PC-9 (cell line): ENCODE measurements around the gene LCK. TPM values are rescaled to one million over a fixed set of nuclear protein-coding genes. Genes with fewer than 3 reads are reported as not detected.

Experiments
- BruUV-seq: library from RNA; stranded (reverse); fragments of 400-500 nt; replicated peaks from 2 replicates; lab custom pipeline; 2021; lab: Mats Ljungman, UMichigan
- CTCF ChIA-PET: fragments of 300-600 bp; sonication (Branson Sonifier 250); formaldehyde crosslinking; loops from one replicate; lab custom pipeline; 2022; ENCODE audit warnings: antibody characterized with exemption; lab: Charles Lee
- POLR2A ChIA-PET: fragments of 300-600 bp; sonication (Branson Sonifier 250); formaldehyde crosslinking; loops from one replicate; lab custom pipeline; 2022; ENCODE audit warnings: antibody characterized with exemption; ENCODE audit not compliant: unreplicated experiment; lab: Charles Lee
- DNase-seq, 2 experiments: peaks; one replicate each; pipeline versions ENCODE4 v3.0.0 to v3.0.0-alpha.2; 2015 to 2022; ENCODE audit warnings: mixed read lengths in 1 of 2
- H2AFZ ChIP-seq: fragments of 200-600 bp; sonication (generic); 2 replicates; pipeline ENCODE4 v1.8.1; 2017; ENCODE audit warnings: antibody characterized with exemption
- H3F3A ChIP-seq: fragments of 200-600 bp; sonication (generic); 2 replicates; pipeline ENCODE4 v1.8.1; 2017; ENCODE audit warnings: antibody characterized with exemption, mild to moderate bottlenecking, low read depth; ENCODE audit not compliant: insufficient read depth
- H3K27ac ChIP-seq: fragments of 200-600 bp; sonication (generic); 2 replicates; pipeline ENCODE4 v1.6.1; 2016; ENCODE audit warnings: mixed run types
- H3K27me3 ChIP-seq: fragments of 200-600 bp; sonication (generic); 2 replicates; pipeline ENCODE4 v1.6.1; 2016; ENCODE audit warnings: low read depth, mixed run types; ENCODE audit not compliant: insufficient read depth
- H3K36me3 ChIP-seq: fragments of 200-600 bp; sonication (generic); 2 replicates; pipeline ENCODE4 v1.6.1; 2016; ENCODE audit warnings: low read depth, mixed run types
- H3K4me1 ChIP-seq: fragments of 200-600 bp; sonication (generic); replicated peaks from 2 replicates; pipeline ENCODE4 v1.6.1; 2016; ENCODE audit warnings: mixed run types; ENCODE audit not compliant: insufficient read depth
- H3K4me2 ChIP-seq: fragments of 200-600 bp; sonication (generic); 2 replicates; pipeline ENCODE4 v1.6.1; 2017; ENCODE audit warnings: mixed run types
- H3K4me3 ChIP-seq: fragments of 200-600 bp; sonication (generic); 2 replicates; pipeline ENCODE4 v1.6.1; 2016; ENCODE audit warnings: mixed run types
- H3K79me2 ChIP-seq: fragments of 200-600 bp; sonication (generic); 2 replicates; pipeline ENCODE4 v1.6.1; 2017; ENCODE audit warnings: low read depth, mixed run types
- H3K9me2 ChIP-seq: fragments of 200-600 bp; sonication (generic); 2 replicates; pipeline ENCODE4 v1.8.1; 2017; ENCODE audit warnings: mild to moderate bottlenecking; ENCODE audit not compliant: insufficient read depth
- H3K9me3 ChIP-seq: fragments of 200-600 bp; sonication (generic); 2 replicates; pipeline ENCODE4 v1.8.1; 2016; ENCODE audit warnings: low read depth; ENCODE audit not compliant: insufficient read depth
- H4K20me1 ChIP-seq: fragments of 200-600 bp; sonication (generic); 2 replicates; pipeline ENCODE4 v1.8.1; 2017; ENCODE audit not compliant: insufficient read depth
- EZH2 ChIP-seq: fragments of 200-600 bp; sonication (generic); IDR thresholded peaks from 2 replicates; pipeline ENCODE4 v1.8.0; 2017; ENCODE audit warnings: antibody characterized with exemption, low read depth
- intact Hi-C: fragments of 100-400 bp; cut with micrococcal nuclease; formaldehyde crosslinking; loops from one replicate; pipeline ENCODE4 v1.10.0; 2022; ENCODE audit not compliant: unreplicated experiment
- total RNA-seq: library from RNA; stranded (reverse); gene quantifications from 2 replicates; pipeline ENCODE4 v1.2.3, GENCODE V29; 2021
- TF ChIP-seq, protein P1 (sequence below): fragments of 200-600 bp; sonication (generic); conservative IDR thresholded peaks from 2 replicates; pipeline ENCODE4 v1.6.1; 2017; ENCODE audit warnings: mixed run types, antibody characterized with exemption, mild to moderate bottlenecking, moderate library complexity

The LCK gene
- total RNA-seq, 1 experiment from 2014 or later, result 2.0 TPM

DNA sequence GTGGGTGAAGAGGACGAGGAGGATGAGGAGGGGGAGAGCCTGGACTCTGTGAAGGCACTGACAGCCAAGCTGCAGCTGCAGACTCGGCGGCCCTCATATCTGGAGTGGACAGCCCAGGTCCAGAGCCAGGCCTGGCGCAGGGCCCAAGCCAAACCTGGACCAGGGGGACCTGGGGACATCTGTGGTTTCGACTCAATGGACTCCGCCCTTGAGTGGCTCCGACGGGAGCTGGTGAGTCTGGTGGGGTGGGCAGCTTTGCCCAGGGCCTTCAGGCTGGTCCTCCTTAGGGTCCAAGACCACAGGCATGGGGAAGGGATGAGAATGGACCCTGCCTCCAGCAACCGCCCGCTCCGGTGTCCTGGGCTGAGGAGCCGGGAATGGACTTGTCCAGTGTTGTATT, 3.6 kb upstream of the LCK start:
- no peaks in the 10 kb centered on the region for H4K20me1 ChIP-seq
- TF ChIP-seq, protein P1, sequence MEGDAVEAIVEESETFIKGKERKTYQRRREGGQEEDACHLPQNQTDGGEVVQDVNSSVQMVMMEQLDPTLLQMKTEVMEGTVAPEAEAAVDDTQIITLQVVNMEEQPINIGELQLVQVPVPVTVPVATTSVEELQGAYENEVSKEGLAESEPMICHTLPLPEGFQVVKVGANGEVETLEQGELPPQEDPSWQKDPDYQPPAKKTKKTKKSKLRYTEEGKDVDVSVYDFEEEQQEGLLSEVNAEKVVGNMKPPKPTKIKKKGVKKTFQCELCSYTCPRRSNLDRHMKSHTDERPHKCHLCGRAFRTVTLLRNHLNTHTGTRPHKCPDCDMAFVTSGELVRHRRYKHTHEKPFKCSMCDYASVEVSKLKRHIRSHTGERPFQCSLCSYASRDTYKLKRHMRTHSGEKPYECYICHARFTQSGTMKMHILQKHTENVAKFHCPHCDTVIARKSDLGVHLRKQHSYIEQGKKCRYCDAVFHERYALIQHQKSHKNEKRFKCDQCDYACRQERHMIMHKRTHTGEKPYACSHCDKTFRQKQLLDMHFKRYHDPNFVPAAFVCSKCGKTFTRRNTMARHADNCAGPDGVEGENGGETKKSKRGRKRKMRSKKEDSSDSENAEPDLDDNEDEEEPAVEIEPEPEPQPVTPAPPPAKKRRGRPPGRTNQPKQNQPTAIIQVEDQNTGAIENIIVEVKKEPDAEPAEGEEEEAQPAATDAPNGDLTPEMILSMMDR, result no peak
- TF ChIP-seq EZH2, result no peak
- no peaks in the 10 kb centered on the region for H3K27me3 ChIP-seq
- CTCF ChIA-PET, result no interaction called here
- BruUV-seq, result no TSS peak
- intact Hi-C loops, result no loop called here
- H3K36me3 ChIP-seq, result no peaks in the 10 kb centered on the region
- POLR2A ChIA-PET, result interaction anchor here (0.6 kb wide), 1 partner anchor 84 kb away, joined by 6 read pairs; no protein-coding TSS in a partner anchor
- H2AFZ ChIP-seq, result no peak overlapping the region
- H3K4me2 ChIP-seq, result no peak overlapping the region
- no peaks in the 10 kb centered on the region for H3K9me3 ChIP-seq
- no peaks in the 10 kb centered on the region for H3K9me2 ChIP-seq
- H3K79me2 ChIP-seq, result no peaks in the 10 kb centered on the region
- H3F3A ChIP-seq, result peaks cover 4% of the 10 kb centered on the region; the same call in 1 of the 2 replicates
- H3K4me3 ChIP-seq, result no peak overlapping the region
- DNase-seq, result no peak
- no peak overlapping the region for H3K27ac ChIP-seq
- no peaks in the 10 kb centered on the region for H3K4me1 ChIP-seq

DNA sequence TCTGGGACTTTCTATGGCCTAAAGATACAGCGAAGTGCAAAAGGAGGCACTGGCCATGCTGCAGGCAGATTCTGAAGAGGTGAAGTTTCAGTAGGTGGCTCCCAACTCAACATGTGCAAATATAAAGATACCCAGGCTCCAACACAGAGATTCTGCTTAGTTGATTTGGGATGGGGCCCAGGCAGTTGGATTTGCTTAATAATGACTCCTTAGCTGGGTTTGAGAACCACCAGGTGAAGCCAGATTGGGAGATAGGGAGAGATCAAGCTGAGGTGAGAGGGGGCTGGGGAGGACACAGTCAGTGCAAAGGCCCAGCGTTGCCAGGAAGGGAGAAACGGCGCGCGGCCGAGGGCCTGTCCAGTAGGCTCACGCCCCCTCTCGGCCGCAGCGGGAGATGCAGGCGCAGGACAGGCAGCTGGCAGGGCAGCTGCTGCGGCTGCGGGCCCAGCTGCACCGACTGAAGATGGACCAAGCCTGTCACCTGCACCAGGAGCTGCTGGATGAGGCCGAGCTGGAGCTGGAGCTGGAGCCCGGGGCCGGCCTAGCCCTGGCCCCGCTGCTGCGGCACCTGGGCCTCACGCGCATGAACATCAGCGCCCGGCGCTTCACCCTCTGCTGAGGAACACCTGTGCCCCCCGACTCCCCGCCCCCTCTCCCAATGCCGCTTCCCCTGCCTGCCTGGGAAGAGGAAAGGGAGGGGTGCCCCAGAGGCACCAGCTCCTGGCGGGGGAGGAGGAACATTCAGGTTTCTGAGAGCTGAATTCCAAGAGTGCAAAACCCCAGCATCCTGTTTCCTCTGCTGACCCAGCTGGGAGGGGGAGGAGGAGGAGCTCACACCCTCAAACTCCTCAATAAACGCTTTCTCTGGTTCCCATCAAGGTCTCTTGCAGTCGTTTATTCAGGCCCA, 2.8 kb upstream of the LCK start:
- H3K4me3 ChIP-seq, result no peak overlapping the region
- H3K9me3 ChIP-seq, result no peaks in the 10 kb centered on the region
- no peak overlapping the region for H2AFZ ChIP-seq

DNA sequence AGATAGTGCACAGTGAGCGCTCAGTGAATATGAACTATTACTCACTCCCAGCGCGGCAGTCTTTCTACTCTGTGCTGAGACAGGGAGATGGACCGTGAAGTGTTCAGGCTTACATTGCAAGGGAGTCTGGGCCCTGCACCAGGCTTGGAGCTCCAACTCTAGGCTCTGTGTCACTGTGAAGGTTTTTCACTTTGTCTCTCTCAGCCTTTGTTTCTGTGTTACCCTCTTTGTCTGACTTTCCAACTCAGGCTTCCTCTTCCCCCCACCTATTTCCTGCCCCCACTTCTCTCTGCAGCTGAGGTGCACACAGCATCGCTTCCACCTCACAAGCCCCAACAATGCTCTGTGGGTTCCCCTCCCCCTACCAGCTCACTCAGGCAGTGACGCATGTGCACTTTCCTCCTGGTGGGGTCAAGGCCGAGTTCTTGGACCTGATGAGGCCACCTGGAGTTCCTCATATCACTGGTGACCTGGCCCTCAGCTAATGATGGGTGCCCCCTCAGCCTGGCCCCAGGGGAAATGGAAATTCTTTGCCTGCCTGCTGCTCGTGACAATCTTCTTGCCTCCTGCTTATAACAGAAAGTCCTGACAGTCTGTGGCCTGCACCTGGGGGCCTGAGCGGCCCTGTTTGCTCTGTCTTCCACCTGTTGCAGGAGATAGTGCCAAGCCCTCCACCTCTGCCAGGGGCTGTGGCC, 1.1 kb upstream of the LCK start:
- H3K4me2 ChIP-seq, result no peak overlapping the region
- H3F3A ChIP-seq, result no peaks in the 10 kb centered on the region
- intact Hi-C loops, result no loop called here
- H3K27me3 ChIP-seq, result no peaks in the 10 kb centered on the region
- POLR2A ChIA-PET, result interaction anchor here (0.5 kb wide), 1 partner anchor 512 kb away, joined by 3 read pairs; no protein-coding TSS in a partner anchor
- CTCF ChIA-PET, result interaction anchor here (0.5 kb wide), 1 partner anchor 9 kb away, joined by 9 read pairs; no protein-coding TSS in a partner anchor
- no peaks in the 10 kb centered on the region for H4K20me1 ChIP-seq
- no peak overlapping the region for H2AFZ ChIP-seq
- H3K4me1 ChIP-seq, result no peaks in the 10 kb centered on the region
- no TSS peak for BruUV-seq
- no peak for DNase-seq
- no peaks in the 10 kb centered on the region for H3K79me2 ChIP-seq
- TF ChIP-seq EZH2, result no peak
- TF ChIP-seq, protein P1, result no peak
- H3K9me2 ChIP-seq, result no peaks in the 10 kb centered on the region
- no peak overlapping the region for H3K4me3 ChIP-seq
- no peaks in the 10 kb centered on the region for H3K9me3 ChIP-seq
- no peaks in the 10 kb centered on the region for H3K36me3 ChIP-seq
- no peak overlapping the region for H3K27ac ChIP-seq

More for the DNA sequence above, 2.8 kb upstream of the LCK start:
- Histone ChIP-seq H3F3A (0 out of 2 replicates have a peak, but pooled peaks cover 4% of the 10 kb centered on the region), H3K9me2 (no peaks in the 10 kb centered on the region), H3K27ac (no peak overlapping the region), H3K4me2 (no peak overlapping the region), H3K36me3 (no peaks in the 10 kb centered on the region), H3K4me1 (no peaks in the 10 kb centered on the region), H3K27me3 (no peaks in the 10 kb centered on the region), H4K20me1 (no peaks in the 10 kb centered on the region), H3K79me2 (no peaks in the 10 kb centered on the region)
- TF ChIP-seq, protein P1, result peak; percentile 81
- TF ChIP-seq EZH2, result no peak
- ChIA-PET POLR2A (interaction anchor here (0.6 to 0.7 kb wide), 2 partner anchors 77 to 83 kb away, joined by 3 to 6 read pairs; no protein-coding TSS in a partner anchor), CTCF (interaction anchor here (0.6 kb wide), 3 partner anchors 10 to 405 kb away, joined by 3 to 13 read pairs (median 6); no protein-coding TSS in a partner anchor)
- BruUV-seq, result no TSS peak
- intact Hi-C loops, result no loop called here
- peak in 1 of 2 experiments; percentile 55 for DNase-seq
